ENCODE results near the gene MS4A15. TPM values are rescaled to one million over a fixed set of nuclear protein-coding genes. Genes with fewer than 3 reads are reported as not detected.
A peak's percentile ranks its signal among the peaks of the same experiment; 100 is the strongest.

The MS4A15 gene
- polyA plus RNA-seq, 10 donors, result 0.09 to 0.20 TPM; not detected in 8

DNA sequence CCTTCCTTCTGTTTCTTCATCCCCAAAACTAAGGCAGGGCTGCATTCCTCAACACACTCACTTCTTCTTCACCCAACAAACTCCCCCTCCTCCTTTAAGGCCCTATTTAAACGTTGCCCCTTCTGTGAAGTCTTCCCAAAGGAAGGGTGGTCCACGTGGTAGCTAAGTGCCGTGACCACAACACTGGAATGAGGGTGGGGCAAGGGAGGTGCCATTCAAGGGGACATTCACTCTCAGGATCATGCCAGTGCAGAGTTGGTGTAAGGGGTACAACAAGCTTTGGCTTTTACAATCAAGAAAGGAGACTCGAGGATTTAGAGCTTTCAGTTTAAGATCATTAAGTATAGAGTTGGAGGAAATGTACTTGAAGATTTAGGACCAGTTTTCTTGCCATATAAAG is 20.4 kb downstream of the MS4A15 start:
- DNase-seq, result no peak

DNA sequence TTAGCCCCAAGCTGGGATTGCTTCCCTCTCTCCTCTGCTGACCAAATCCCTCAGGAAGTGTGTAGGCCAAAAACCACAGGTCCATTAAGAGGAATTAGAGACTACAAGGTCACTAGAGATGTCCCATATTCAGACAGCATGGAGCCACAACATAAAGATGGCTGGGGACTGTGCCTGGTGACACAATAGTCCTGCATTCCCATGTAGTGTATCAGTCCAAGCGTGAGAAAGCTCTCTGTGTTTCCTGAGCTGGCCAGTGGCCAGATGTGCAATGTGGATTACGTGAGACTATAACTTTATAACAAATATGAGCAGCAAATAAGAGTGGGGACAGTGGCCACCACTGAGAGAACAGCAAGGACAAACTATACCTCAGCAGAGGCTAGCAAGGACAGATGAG is 20.9 kb downstream of the MS4A15 start:
- peak in 2 of 3 donors; percentile 62 to 69 for DNase-seq

DNA sequence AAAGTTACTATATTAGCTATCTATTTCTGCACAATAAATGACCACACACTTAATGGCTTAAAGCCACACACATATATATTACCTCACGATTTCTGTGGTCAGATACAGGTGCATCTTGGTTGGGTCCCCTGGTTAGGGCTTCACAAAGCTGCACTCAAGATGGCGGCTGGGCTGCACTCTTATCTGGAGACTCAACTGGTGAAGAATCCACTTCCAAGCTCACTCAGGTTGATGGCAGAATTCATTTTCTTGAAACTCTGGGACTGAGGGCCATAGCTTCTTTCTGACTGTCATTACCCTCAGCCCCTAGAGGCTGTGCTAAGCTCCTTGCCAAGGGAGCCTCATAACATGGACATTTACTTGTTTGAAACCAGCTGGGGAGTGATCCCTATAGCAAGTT is 23.4 kb downstream of the MS4A15 start:
- DNase-seq, result no peak

DNA sequence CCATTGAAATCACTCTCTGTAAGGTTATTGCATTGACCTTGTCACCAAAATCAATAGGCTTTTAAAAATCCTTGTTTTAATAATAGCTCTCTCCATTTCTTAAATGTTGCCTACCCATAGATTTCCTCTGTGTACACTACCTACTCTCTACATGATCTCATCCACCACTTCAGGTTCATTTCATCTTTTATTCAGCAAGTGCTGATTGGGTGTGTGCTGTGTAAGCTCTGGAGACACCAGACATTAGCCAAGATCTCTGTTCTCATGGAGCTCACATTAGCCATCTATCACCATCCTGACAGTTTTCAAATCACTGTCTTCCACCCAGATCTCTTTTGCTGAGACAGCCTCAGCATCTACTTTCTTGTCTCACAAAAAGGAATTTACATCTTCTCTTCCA is 24.1 kb downstream of the MS4A15 start:
- no peak for DNase-seq

DNA sequence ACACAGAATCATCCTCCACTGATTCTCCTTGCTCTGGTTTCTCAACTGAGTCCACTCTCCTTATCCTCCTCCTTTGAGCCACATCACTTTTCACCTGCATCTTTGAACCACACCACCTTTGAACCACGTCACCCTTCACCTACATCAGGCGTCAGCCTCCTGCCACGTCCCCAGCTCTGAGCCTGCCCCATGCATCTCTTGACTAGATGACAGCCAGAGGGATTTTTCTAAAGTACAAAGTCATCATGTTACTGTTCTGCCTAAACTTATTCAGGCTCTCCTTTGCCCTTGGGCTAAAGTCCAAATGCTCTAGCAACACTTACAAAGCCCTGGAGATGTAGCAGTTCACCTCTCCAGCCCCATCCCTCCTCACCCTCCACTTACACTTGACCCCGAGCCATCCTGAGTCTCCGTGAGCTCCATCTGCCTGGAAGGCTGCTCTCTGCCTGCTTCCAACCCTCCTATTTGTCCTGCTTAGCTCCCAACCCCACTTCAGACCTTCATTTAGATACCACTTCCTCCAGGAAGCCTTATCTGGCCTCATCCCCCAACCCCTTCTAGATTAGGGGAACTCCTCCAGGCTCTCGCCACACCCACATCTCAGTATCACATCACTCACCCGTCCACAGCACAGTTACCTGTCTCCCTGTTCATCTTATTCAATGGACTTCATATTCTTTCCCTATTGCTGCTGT is 24.8 kb downstream of the MS4A15 start:
- no peak for DNase-seq

DNA sequence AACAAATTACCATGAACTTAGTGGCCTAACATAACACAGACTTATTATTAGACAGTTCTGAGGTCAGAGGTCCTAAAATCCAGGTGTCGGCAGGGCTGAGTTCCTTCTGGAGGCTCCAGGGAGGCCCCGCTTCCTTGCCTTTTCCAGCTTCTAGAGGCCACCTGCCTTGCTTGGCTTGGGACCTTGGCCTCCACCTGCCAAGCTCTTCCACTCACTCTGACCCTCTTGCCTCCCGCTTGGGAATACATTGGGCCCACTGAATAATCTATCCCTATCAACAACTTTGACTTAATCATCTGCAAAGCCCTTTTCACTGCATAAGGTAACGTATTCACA is 25.3 kb downstream of the MS4A15 start:
- peak in 1 of 3 donors; percentile 41 for DNase-seq

DNA sequence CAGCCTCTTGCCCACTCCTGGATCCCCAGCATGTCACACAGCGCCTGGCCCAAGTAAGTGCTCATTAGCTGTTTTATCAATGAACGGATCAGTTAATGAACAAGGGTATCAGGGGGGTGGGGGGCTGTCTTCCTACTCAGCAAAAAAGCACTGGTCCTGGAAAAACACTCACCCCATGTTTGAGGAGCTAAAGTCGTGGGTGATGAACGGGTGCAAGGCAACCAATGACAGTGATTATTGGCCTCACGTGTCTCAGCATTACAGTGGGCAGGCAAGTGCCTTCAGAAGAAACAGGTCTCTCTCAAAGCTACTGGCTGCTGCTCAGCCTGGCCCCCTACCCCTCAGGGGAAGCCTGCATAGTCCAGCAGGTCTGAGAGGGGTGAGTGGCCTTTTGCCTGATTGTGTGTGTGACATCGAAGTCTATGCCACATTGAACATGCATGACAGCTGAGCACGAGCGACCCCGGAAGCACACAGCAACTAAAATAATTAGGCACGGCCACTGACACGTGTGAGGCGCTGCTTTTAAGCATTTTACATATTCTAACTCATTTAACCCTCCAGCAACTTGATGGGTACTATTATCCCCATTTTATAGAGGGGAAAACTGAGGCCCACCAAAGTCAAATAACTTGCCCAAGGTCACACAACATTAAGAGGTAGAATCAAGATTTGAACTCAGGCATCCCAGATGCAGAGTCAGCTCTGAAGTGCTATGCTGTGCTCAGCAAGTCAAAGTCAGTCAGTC is 25.9 kb downstream of the MS4A15 start:
- no peak for DNase-seq

DNA sequence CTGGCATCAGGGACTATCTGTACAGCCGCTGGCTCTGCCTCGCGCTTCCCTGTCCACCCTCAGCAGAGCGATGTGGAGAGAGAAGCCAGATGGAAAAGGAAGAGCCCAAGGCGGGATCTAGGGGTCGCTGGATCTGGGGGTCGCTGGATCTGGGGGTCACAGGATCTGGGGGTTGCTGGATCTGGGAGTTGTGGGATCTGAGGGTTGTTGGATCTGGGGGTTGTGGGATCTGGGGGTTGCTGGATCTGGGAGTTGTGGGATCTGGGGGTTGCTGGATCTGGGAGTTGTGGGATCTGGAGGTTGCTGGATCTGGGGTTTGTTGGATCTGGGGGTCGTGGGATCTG is 26.4 kb downstream of the MS4A15 start:
- no peak for DNase-seq

DNA sequence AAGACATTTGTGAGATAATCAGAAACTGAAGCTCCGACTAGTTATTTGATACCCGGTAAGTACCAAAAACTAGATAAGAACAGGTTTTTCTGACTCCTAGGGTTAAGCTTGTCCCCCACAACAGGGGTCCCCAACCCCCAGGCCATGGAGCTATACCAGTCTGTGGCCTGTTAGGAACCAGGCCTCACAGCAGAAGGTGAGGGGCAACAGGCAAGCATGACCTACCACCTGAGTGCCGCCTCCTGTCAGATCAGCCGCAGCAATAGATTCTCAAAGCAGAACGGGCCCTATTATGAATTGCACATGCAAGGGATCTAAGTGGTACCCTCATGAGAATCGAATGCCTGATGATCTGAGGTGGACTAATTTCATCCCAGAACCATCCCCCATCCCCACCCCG is 27.2 kb downstream of the MS4A15 start:
- DNase-seq, result no peak

DNA sequence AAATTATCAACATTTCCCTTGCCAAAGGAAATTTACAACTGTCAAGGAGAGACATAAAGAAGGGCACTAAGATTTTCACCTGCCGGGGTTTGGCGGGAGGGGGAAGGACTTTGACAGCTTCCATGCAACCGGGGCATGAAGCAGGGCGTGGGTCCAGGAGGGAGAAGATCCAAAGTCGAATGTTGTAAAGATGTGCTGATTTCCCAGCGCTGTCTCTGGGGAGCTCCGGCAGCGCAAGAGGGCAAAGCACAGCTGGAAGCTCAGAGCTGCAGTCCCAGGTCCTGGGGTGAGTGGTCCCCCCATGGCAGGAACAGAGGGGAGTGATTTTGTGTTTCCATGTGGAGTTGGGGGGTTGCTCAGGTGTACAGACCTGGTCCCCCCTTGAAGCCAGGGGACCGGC is 28.5 kb downstream of the MS4A15 start, which contains the start of gene MS4A10:
Gene MS4A10, plus strand, starts transcription at position 198 of the 400 bp plus-strand sequence. CDS start 5,003 bp downstream, outside the sequence.
- DNase-seq, result no peak

DNA sequence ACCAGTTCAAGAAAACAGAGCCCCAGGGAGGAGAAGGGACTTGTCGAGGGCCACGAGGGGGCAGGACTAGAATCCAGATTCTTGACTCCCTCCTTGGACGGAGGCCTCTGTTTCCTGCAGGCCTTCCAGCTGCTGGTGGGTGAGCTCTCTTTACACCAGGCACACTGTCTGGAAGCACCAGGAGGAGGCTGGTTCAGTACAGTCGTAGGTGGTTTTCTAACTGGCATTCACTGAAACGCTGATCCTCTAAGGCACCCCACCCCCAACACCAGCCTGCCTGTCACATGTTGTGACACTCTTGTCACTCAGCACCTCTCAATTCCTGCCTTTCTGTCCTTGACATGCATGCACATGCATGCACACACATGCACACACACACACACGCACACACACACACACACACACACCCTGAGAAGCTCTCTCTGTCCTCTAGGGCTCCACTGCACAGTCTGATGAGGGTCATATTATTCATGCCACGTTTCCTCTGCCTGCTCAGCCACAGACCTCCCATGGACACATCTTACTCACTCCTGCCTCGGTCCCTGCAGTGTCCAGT is 29.2 kb downstream of the MS4A15 start:
- no peak for DNase-seq

DNA sequence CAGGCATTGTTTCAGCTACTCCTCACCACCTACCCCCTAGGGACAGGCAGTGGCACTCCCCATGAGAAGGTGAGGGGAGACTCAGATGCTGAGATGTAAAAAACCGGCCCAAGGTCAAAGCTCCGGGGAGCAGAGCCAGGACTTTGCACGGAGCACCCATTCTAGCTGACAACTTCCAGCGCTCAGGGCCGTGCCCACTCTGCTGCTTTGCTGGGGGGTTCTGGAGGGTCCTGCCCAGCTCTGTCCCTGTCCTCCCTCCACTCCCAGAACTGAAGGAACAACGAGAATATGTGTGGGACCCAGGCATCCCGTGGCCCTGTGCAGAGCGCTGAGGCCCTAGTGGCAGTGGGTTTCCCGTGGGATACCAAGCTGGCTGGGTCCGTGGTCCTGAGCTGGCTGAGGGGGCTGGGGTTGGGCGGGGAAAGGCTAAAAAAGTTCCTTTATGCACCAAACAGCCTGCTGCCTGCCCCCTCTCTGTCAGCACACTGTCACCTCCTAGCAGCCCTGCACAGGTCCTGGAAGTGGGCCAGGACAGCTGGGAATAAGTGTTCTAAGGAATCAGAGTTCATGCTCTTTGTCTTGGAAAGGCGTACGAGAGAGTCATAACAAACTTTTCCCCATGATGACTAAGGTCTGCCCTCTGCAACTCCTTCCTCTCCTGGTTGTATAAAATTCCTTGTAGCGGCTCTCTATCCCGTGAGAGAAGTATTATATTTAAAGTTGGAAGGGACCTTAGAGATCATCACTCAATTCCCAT is 30.3 kb downstream of the MS4A15 start:
- peak; percentile 81 to 91 (median 86) for DNase-seq

DNA sequence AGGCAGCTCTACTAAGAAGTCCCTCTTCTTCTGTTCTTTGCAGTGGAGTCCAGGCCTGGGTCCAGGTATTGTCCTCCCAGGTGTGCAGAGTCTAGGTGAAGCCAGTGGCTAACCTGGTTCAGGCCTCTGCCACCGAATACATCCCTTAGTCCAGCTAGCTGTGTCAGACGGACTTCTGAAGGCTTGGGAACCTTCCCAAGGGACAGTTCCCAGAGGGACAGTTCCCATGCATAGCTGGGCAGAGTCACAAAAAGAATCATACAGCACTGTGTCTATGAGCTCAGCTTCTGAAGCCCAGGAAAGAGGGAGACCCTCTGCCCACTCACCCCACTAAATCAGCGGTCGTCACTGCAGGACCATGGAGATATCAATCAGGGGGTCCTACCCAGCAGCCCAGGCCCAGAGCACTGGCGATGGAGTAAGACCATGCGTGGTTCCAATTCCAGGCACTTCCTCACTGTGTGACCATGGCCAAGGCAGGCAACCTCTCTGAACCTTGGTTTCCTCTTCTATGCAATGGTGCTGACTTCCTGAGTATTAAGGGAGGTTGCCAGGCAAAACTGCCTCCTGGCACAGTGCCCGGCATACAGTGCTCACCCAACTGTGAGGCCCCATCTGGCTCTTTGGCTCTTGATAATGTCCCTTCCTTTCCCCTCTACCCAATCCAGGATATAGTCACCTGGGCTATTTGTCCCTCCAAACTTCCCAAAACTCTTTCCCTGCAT is 31.9 kb downstream of the MS4A15 start:
- DNase-seq, result no peak

DNA sequence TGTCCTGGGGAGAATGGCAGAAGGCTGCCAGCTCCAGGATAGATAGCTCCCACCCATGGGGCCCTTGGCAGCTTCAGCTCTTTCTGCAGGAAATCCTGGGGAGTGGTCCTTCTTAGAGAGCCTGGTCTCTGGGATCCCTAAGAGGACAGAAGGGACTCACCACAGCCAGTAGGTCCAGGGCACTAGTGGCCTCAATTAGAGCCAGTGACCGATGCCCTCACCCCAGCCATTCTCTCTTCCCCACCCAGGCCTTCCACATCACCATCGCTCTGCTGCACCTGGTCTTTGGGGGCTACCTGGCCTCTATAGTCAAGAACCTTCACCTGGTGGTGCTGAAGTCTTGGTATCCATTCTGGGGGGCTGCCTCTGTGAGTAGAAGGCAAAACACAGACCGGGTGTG is 34.1 kb downstream of the MS4A15 start:
- DNase-seq, result no peak

DNA sequence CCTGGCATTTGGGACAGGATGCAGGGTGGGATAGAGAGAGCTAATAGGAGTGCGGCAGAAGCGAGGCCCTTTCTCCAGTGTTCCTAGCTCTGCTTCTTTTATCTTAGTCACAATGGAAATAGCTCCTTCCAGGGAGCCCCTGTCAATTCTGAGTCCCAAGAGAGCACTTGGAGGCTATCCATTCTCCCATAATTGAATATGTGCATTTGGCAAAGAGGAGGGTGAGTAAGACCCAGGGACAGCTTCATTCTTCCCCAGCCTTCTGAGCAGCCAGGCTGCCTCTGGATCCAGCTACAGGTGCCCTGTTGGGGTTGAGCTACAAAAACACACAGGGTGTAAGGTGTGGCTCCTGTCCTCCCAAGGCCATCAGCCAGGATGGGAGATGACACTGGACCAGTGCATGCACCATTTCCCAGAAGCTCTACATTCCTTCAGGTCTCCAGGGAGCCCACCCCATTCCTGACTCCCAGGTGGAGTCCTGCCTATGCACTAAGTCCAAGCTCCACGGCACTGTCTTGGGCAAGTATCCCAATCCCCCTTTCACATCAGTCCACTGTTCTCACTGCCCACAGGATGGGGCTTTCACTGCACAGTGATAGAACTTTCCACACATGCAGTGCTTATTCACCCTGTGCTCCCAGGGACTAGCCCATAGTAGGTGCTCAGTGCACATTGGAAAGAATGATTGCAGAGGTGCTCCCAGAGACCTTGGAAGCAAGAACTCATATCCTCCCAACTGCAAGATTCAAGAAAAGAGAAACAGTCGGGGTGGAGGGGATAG is 34.7 kb downstream of the MS4A15 start:
- no peak for DNase-seq

DNA sequence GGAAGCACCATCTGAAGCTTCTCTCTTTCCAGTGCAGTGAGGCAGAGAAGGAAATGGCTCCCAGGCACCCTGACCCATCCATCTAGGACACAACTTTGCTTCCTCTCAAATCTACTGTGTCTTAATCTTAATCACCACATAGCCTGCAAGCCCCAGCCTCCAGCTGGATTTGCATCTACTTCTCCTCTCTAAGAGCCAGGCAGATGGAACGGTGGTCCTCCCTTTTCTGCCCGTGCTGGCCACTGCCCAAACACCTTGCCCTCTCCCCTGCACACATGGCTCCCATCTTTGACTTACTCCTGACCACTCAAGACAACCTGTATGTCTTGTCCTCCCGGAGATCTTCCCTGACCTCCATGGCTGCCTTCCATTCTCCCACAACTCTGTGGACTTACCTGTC is 35.9 kb downstream of the MS4A15 start:
- DNase-seq, result no peak

DNA sequence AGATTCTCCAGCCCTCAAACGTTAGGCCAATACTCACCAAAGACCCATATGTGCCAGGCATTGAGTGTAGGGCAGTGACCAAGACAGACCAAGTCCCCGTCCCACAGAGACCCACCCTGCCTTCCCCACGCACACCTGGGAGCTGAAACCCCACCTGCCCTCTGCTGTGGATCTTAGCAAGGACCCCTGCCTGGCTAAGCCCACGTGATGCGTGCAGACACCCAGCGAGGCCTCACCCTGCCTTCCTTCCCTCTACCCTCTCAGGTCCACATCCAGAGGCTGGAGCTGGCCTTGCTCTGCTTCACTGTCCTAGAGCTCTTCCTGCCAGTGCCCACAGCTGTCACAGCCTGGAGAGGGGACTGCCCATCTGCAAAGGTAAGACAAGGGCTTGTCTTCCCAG is 38.6 kb downstream of the MS4A15 start:
- DNase-seq, result no peak

DNA sequence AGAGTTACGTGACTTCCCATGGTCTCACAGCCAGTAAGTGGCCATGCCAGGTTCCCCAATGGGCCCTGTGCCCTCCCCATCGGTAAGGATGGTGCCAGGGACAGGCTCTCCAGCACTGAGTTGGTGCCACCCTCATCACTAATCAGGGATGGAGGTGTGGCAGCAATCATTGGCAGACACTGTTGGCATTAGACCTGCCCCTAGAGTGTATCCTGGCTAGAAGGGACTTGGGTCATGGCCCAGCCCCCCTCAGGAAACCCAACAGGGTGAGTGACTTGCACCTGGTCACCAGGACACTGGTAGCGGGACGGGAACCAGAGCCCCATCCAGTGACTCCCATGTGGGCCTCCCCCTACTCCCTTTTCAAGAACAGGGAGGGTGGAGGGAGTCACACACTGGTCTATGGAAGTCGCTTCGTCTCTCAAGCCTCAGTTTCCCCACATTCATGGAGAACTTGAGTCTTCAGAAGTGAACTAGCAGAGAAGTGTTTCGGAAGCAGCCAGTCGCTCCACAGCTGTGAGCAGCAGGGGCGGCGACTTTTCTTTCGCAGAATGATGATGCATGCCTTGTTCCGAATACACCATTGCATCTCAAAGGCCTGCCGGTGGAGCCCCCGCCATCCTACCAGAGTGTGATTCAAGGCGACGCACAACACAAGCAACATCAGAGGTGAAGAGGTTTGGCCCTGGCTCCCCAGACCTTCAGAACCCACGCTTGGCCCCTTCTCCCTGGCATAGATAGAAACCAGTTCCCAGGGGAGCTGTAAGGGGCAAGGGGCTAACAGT is 41.4 kb downstream of the MS4A15 start:
- no peak for DNase-seq

DNA sequence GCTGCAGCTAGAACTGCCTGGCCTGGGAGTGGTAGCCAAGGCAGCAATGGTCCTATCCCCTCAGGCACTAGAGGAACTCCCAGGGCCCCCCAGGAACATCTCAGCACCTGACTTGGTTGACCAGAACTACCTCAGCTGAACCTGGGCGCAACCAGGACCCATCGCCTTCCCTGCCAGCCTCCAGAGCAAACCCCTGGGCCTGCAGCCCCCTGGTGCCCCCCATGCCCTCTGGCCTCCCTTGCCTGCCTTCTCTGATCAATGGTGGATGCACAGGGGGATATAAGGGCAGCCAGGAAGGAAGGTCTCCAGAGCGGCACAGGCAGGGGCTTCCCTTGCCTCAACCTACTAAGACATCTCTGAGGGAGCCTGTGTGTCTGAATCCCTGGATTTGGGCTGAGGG is 42.0 kb downstream of the MS4A15 start:
- DNase-seq, result no peak

DNA sequence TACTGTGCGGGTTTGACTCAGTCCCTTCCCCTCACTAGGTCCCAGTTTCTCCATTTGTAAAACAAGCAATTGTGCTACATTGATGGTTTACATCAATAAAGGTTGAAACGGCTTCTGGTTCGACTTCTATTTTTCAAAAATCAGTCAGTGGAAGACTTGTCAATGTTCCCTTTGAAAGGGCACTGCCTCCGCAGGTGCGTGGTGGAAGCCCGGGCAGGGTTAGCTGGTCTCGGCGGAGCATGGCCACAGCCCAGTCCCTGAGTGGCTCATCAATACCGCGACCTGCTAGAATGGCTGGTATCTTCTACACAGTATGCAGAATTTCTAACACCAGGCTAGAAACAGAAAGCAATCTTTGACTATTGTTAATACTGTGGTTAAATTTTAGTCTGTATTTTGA is 44.5 kb downstream of the MS4A15 start:
- DNase-seq, result no peak

Data from muscle of back (tissue), 11 donors.